Measurements from ENCODE around the gene SERGEF. TPM values are rescaled to one million over a fixed set of nuclear protein-coding genes. Genes with fewer than 3 reads are reported as not detected.

The SERGEF gene
- total and polyA plus RNA-seq, 2 of the 4 experiments (the other 2 are of a cell fraction) = 12.2 to 18.1 TPM

GRCh38 chr11:17774232-17775034 lies 238.4 kb downstream of the SERGEF start:
- CTCF ChIA-PET = no interaction called here

More at GRCh38 chr11:17774232-17775034, 238.4 kb downstream of the SERGEF start:
- H2AK9ac ChIP-seq (replicated peaks; ENCODE audit: low read depth, low read length, poor library complexity) = no peak overlapping the region
- no peak overlapping the region for H2BK120ac ChIP-seq (ENCODE audit: low read depth, low read length)
- no peak overlapping the region for H4K5ac ChIP-seq (ENCODE audit: low read depth, low read length)
- no peaks in the 10 kb centered on the region for H3K36me3 ChIP-seq (ENCODE audit: control insufficient read depth, insufficient read depth, low read length)
- no peak overlapping the region for H3K27ac ChIP-seq (ENCODE audit: insufficient read depth, low read length)
- H2AK5ac ChIP-seq (ENCODE audit: low read depth, low read length) = no peak overlapping the region
- H3K27me3 ChIP-seq (ENCODE audit: control insufficient read depth, insufficient read depth, low read length) = peaks cover 4% of the 10 kb centered on the region; the same call in 1 of the 2 replicates
- H3K9ac ChIP-seq (ENCODE audit: low read depth, low read length) = no peak overlapping the region
- H3K56ac ChIP-seq (ENCODE audit: extremely low read depth, insufficient read depth, low read length) = no peak overlapping the region
- H3K4me3 ChIP-seq (ENCODE audit: insufficient read depth, low read depth, low read length) = no peak overlapping the region
- no peak overlapping the region for H3K18ac ChIP-seq (ENCODE audit: low read depth, low read length)
- dilution Hi-C loops (cut with HindIII; ENCODE audit: low sequenced_read_pairs, unreplicated experiment) = no loop called here
- no peaks in the 10 kb centered on the region for H3K9me3 ChIP-seq (ENCODE audit: control insufficient read depth, insufficient read depth, low read length)
- H4K20me1 ChIP-seq (ENCODE audit: insufficient read depth, low read length) = no peaks in the 10 kb centered on the region
- H3K4me2 ChIP-seq (ENCODE audit: low read depth, low read length) = no peak overlapping the region
- H4K91ac ChIP-seq (ENCODE audit: insufficient read depth, low read depth, low read length) = no peak overlapping the region
- in situ Hi-C loops (cut with MboI; ENCODE audit: low sequenced_read_pairs) = no loop called here
- no peaks in the 10 kb centered on the region for H3K79me1 ChIP-seq (ENCODE audit: low read depth in 1 of 2, low read length in 2 of 2)
- no peak overlapping the region for H3K14ac ChIP-seq (replicated peaks; ENCODE audit: low read depth, low read length)
- WGBS, 2 experiments (ENCODE audit: extremely low coverage in 2 of 2, insufficient read length in 1 of 2) = 47% methylated on average over 2 of the region's 12 CpGs; no CpG with 5 or more reads in 1 of the 2 experiments
- H2BK15ac ChIP-seq (ENCODE audit: low read depth, low read length) = no peak overlapping the region
- H2BK20ac ChIP-seq (ENCODE audit: low read depth, low read length) = no peak overlapping the region
- POLR2A ChIA-PET (ENCODE audit: unreplicated experiment) = no interaction called here
- DNase-seq (no peak), ATAC-seq (ENCODE audit: low read depth) (no peak)
- no peak overlapping the region for H2AFZ ChIP-seq (replicated peaks; ENCODE audit: low read length, poor library complexity)
- no peaks in the 10 kb centered on the region for H3K4me1 ChIP-seq (ENCODE audit: control insufficient read depth, insufficient read depth, low read length)
- no peak overlapping the region for H2BK5ac ChIP-seq (ENCODE audit: low read depth, low read length, poor library complexity, severe bottlenecking)
- H3K9me1 ChIP-seq (ENCODE audit: insufficient read depth, low read length) = no peaks in the 10 kb centered on the region
- intact Hi-C loops (cut with micrococcal nuclease) = no loop called here
- no peak overlapping the region for H4K8ac ChIP-seq (ENCODE audit: low read depth in 2 of 2, low read length in 2 of 2)
- no peak overlapping the region for H3K23ac ChIP-seq (ENCODE audit: low read depth, low read length)
- H3K4ac ChIP-seq (ENCODE audit: low read depth, low read length) = no peak overlapping the region
- BruUV-seq (replicated peaks) = no TSS peak
- TF ChIP-seq POLR2A (IDR thresholded peaks at IDR 0.05; ENCODE audit: low read depth, low read length) (no peak), CHD1 (IDR thresholded peaks at IDR 0.05; ENCODE audit: low read depth, low read length) (no peak), RCOR1 (IDR thresholded peaks at IDR 0.05; ENCODE audit: insufficient replicate concordance, low read length) (no peak), MAZ (IDR thresholded peaks at IDR 0.05; ENCODE audit: borderline replicate concordance, low read depth, low read length) (no peak), CTCF (conservative IDR thresholded peaks at IDR 0.05; ENCODE audit: low read depth, low read length) (no peak), NFE2L2 (IDR thresholded peaks at IDR 0.05; ENCODE audit: low read depth, low read length) (no peak), BHLHE40 (IDR thresholded peaks at IDR 0.05; ENCODE audit: low read depth, low read length) (no peak), RFX5 (IDR thresholded peaks at IDR 0.05; ENCODE audit: low read depth, low read length) (no peak), USF2 (IDR thresholded peaks at IDR 0.05; ENCODE audit: low read depth, low read length) (no peak), SMC3 (IDR thresholded peaks at IDR 0.05; ENCODE audit: low read depth, low read length) (no peak)

All from IMR-90 (cell line).